EH (cell line): ENCODE measurements around the gene NPIPB6.
A peak's percentile ranks its signal among the peaks of the same experiment; 100 is the strongest.
"Not testable (repeated sequence)": the region's sequence is repeated elsewhere in the genome, so short reads cannot be mapped to it uniquely, and the experiment has no call there.

Experiments
- DNase-seq: peaks from one replicate; pipeline ENCODE4 v3.0.0-alpha.2; 2015; ENCODE audit warnings: low read depth

The NPIPB6 gene

DNA sequence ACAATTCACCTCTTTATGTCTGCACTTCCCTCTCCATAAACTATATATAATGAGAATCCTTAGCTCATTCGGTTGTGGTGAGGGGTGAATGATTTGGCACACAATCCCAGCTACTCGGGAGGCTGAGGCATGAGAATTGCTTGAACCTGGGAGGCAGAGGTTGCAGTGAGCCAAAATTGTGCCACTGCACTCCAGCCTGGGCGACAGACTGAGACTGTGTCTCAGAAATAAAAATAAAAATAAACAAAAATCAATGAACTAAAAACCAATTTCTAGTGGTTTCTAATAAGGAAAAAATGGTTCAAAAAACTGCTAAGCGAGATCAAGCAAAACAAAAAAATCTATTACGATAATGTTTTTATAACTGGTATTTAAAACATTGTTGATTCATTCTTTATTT lies at the start of gene NPIPB6:
NPIPB6 (minus strand) TSS at position 101 of the 400 bp plus-strand sequence. CDS start 686 bp downstream, outside the sequence.
- not testable (repeated sequence) for DNase-seq

DNA sequence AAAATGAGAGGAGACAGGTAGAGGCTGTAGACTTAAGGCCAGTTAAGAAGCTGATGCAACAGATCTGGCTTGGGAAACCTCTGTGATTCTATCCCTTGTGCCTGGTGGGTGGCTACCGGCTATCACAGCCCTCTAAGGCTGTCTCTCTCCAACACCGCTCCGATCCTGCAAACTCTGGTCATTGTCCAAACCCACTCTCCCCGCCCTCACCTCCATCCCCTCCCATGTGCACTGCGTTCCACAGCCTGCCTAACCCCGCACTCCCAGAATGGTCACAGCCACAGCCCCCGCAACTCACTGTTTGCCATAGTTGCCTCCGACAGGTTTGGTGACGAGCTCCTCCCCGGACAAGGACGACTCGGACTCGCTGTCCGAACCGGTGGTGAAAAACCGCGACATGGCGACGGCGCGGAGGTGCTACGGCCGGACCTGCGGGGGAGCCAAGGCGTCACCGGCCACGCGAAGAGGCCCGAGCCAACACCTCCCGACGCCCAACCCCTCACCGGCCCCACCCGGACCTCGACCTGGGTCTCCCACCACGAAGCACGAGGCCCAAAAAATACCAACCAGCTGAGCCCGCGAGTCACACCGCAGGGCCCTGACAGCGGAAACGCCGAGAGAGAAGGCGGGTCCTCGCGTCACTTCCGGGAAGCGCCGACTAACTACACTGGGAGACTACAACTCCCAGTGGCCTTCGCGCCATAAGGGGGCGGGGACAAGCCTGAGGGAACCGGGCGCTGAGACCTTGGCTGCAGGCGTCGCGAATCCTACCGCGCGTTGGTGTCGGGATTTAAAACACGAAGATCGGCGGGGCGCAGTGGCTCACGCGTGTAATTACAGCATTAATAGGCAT lies 40.1 kb upstream of the NPIPB6 start, which contains the start of gene EIF3CL:
EIF3CL (minus strand) TSS at position 622 of the 853 bp plus-strand sequence; CDS start at position 399, 223 bp downstream.
- not testable (repeated sequence) for DNase-seq

DNA sequence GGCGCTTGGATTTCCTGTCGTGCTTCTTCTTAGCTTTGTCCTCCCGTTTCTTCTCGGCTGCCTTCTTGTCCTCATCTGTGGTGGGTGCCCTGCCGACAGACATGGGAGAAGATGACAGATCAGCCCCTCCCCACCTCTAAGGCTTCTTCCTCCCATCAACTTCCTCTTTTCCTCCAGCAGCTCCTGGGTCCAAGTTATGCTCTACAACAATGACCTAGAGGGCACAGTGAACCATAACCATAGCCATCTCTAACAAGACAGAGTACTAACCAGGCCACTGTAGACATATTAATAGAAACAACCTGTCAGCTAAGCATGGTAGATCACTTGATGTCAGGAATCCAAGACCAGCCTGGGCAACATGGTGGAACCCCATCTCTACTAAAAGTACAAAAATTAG lies 28.7 kb upstream of the NPIPB6 start:
- DNase-seq, result not testable (repeated sequence)

DNA sequence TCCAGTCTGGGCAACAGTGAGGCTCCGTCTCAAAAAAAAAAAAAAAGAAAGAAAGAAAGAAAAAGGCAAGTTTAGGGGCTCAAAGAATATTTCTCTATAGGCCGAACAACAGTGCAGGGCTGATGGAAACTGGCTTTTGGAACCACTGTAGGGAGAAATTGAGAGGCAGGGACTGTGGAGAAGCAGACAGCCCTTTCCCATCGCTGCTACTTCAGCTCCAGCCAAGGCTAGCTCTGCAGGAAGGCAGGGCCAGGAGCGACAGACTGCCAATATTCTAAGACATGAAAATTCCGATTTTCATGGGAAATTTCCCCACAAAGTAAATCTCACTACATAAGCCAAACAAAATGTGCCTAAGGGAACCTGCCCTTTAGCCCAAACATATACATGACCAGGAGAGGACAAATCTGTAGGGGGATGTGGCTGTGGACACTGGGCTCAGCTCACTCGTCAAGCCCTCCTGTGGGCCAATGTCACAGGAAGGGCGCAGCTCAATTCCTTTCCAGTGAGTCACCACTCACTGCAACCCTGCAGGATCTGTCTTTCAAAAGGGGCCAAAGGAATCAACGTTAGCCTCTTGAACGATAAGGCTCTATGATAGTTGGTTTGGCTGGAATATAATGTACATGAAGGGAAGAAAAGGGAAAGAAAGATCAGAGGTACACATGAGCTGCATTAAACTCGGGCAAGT lies 19.0 kb upstream of the NPIPB6 start:
- not testable (repeated sequence) for DNase-seq

DNA sequence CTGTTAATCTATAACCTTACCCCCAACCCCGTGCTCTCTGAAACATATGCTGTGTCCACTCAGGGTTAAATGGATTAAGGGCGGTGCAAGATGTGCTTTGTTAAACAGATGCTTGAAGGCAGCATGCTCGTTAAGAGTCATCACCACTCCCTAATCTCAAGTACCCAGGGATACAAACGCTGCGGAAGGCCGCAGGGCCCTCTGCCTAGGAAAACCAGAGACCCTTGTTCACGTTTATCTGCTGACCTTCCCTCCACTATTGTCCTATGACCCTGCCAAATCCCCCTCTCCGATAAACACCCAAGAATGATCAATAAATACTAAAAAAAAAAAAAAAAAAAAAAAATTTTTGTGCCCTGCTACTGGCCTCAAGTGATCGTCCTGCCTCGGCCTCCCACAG lies 14.5 kb upstream of the NPIPB6 start:
- DNase-seq, result not testable (repeated sequence)

DNA sequence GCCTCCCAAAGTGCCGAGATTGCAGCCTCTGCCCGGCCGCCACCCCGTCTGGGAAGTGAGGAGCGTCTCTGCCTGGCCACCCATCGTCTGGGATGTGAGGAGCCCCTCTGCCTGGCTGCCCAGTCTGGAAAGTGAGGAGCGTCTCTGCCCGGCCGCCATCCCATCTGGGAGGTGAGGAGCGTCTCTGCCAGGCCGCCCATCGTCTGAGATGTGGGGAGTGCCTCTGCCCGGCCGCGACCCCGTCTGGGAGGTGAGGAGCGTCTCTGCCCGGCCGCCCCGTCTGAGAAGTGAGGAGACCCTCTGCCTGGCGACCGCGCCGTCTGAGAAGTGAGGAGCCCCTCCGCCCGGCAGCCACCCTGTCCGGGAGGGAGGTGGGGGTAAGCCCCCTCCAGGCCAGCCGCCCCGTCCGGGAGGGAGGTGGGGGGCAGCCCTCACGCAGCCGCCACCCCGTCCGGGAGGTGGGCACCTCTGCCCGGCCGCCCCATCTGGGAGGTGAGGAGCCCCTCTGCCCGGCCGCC lies 13.9 kb upstream of the NPIPB6 start:
- not testable (repeated sequence) for DNase-seq

DNA sequence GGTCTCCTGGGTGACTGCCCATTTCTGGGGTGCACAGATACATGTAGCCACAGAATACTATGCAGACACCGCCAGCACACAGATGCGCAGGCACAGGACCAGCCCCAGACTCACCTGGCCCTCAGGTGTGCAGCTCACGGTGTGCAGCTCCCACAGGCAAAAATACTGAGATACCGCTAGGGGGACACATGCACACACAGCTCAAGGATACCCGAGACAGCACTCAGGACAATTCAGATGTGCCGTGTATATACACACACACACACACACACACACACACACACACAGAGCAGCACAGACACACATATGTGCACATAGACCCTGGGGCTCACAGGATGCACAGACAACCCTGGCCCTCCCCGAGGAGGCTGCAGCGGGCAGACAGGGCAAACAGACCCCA lies 11.8 kb upstream of the NPIPB6 start:
- not testable (repeated sequence) for DNase-seq

DNA sequence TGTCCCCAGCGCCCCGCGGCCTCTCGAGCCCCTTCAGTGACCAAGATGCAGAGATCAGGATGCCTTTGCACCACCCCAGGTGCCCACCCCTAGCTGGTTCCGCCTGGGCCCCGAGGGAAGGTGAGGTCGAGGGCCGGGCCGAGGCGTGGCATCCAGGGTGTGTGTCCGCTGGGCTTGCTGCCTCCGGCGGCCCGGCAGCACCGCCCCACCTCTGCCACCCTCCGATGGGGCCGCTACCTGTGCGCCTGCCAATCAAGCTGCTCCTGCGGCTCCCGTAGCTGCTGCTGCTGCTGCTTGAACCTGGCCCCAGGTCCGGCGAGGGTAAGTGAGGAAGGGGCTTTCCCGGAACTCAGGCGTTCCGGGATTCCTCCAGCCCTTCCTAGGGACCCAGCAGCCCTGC lies 11.0 kb upstream of the NPIPB6 start:
- not testable (repeated sequence) for DNase-seq

DNA sequence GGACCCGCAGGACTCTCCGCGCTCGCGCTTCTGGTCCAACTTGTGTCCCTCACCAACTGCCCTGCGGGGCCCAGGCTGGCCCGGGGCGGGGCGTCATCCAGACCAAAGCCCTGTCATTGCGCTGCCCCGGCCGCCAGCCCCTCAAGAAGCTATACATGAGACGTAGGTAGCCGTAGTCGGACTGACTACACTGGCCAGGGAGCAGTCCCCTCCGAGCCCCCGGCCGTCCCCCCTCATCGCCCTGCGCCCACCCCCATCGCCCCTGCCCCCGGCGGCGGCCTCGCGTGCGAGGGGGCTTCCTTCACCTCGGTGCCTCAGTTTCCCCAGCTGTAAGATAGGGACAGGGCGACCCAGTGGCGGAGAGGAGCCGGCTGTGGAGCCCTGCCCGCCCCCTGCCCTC lies 4.6 kb upstream of the NPIPB6 start:
- not testable (repeated sequence) for DNase-seq

DNA sequence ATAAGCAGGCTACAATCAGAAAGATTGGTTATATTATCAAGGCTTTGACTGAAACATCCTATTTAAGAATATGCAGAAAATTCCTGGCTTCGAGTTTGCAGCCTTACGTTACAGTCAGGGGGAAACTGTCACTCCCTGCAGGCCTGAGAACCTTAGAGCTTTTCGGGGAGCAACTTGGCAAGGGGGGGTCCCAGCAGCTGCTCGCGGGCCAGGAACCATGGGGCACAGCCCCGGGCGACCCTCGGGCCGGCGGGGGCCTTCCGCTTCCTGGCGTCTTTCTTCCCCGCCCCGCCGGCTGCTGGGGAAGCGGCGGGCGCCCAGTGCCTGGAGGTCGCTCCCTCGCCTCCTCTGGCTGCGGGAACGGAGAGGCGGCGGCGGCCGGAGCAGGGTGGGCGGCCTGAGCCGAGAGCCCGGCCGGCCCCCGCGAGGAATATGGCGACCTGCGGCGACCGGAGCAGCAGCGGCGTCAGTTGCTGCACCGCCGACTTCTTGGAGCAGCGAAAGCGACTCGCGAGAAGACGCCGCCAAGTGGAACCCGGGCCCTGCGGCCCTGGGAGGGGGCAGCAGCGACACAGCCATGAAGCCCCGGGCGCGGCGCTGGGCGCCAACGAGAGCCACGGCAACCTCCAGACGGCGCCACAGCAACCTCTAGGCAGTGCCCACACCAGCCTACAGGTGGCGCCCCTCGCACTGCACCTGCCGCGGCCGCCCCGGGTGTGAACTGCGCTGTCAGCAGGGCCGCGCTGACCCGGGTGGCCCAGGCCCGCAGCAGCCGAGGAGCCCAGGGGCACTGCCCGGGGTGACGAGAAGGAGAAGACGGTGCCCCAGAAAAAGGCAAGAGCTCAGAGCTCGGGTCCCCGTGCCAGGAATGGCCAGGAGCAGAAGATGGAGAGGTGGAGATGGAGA lies 1.2 kb upstream of the NPIPB6 start:
- not testable (repeated sequence) for DNase-seq

DNA sequence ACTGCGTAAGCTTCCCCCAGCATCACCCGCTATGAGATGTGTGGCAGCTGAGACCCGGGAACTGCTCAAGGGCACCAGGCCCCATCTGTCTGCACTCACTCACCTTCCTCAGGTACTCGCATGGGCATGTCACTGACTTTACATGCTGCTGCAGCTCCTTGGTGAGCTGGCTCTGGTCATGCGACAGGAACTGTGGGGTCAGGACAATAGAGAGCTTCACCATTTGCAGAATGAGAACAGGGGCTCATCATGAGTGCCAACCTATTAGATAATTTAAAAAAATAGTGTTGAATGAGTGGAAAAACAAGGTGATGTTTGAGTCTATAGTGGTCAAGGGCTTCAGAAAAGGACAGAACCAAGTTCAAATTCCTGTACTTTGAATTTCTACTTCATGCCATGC lies 708 bp downstream of the NPIPB6 start:
- not testable (repeated sequence) for DNase-seq

DNA sequence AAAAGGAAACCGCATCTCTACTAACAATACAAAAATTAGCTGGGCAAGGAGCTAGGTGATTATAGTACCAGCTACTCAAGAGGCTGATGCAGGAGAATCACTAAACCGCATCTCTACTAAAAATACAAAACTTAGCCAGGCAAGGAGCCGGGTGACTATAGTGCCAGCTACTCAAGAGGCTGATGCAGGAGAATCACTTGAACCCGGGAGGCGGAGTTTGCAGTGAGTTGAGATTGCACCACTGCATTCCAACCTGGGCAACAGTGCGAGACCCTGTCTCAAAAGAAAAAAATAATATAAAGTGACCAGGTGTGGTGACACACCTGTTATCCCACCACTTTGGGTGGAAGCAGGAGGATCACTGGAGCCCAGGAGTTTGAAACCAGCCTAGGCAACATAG lies 25.1 kb downstream of the NPIPB6 start:
- DNase-seq, result not testable (repeated sequence)

DNA sequence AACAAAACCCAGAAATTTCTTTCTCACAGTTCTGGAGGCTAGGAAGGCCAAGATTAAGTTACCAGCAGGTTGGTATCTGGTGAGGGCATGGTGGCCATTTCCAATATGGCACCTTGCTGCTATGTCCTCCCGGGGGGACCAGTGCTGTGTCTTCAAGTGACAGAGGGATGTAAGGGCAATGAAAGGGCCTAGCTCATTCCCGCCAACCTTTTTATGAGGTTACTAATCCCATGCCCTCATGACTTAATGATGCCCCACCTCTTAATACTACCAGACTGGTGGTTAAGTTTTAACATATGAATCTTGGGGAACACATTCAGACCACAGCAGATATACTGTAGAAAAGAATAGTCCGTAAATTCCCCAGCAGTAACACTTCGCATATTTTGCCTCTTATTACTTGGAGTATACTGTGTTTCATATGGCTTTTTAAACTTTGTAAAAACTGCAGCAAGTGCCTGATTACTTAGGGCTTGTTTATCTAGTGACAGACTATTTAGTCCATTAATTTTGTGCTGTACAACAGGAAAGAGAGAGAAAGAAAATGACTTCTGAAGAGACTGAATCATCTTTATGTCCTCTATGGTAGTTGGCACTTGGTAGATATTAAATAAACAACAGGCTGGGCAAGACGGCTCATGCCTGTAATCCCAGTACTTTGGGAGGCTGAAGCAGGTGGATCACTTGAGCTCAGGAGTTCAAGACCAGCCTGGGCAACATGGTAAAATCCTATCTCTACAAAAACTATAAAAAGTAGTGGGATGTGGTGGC lies 26.2 kb downstream of the NPIPB6 start:
- peak; percentile 21 for DNase-seq

DNA sequence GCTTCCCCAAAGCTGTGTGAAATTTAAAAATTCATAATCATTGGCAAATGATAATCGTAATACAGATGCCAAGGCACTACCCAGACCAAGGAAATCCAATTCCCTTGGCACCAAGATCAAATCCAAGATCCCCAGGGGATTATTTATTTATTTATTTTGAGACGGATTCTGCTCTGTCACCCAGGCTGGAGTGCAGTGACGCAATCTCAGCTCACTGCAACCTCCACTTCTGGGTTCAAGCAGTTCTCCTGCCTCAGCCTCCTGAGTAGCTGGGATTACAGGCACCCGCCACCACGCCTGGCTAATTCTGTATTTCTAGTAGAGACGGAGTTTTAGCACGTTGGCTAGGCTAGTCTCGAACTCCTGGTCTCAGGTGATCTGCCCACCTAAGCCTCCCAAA lies 27.6 kb downstream of the NPIPB6 start:
- not testable (repeated sequence) for DNase-seq

DNA sequence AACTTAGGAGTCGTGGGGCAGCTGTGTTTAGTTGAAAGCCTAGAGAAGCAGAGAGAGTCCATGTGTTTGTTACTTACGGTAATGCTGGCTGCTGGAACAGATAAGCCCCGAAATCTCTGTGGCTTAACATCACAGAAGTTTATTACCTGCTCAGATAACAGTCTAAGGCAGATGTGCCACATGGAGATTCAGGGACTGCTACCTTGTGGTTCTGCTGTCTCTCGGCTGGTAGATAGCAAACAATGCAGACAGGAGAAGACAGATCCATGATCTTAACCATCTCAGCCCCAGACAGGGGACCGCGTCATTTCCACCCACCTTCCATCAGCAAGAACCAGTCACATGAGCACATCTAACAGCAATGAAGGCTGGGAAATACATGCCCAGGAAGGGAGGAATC lies 30.7 kb downstream of the NPIPB6 start:
- not testable (repeated sequence) for DNase-seq

DNA sequence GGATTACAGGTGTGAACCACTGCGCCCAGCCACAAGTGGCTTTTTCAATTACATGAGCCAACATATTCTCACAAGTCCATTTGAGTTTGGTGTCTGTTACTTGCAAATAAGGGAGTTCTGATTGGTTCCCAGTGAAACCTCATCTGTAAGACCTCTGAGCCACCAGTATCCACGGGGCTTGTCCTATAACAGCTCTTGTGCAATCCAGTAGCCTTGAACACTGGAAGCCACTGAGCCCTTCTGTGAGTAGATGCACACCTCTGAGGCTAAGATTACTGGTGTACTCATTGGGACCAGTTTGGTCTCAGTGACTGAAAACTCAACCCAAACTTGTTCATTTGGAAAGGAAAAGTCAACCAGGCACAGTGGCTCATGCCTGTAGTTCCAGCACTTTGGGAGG lies 32.3 kb downstream of the NPIPB6 start:
- DNase-seq, result not testable (repeated sequence)

DNA sequence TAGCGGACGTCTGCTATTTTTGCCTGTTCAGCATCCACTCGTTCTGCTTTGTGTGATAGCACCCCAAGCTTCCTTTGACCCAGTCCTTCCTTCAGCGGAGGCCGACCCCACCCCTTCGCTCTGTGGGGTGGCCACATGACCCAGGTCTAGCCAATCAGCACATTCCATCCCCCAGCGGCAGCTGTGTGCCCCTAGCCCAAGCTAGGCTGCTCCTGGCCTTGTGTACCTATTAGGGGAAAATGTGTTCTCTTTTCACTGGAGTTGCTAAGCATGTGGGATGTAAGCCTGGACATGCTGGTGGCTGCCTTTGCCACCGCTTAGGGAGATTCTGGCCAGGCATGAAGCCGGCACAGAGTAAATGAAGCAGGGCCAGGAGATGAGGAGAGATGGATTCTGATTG lies 33.1 kb downstream of the NPIPB6 start:
- DNase-seq, result not testable (repeated sequence)

DNA sequence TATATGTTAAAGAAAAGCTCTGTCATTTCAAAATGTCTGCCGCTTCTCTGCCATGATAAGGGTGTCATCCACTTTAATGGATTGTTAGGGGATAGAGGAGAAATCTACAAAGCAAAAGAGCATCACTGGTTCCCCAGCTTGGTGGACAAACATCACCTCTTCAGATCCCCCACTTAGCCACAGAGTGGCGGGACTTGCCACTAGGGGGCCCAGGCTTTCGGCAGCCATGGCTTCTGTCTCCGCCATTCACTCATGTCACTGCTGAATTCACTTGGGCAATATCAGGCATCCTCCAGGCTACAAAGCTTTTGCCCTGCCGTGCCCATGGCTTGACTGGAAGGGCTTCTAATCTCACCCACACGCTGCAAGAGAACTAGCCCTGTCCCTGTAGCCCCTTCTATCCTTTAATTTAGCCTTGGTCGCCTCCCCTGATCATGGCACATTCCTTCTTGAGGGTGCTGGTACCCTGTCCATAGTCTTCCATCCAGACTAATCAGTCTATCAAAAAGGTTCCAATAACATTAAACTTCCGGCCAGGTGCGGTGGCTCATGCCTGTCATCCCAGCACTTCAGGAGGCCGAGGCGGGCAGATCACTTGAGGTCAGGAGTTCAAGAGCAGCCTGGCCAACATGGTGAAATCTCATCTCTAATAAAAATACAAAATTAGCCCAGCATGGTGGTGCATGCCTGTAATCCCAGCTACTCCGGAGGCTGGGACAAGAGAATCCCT lies 36.3 kb downstream of the NPIPB6 start:
- DNase-seq, result peak; percentile 52

DNA sequence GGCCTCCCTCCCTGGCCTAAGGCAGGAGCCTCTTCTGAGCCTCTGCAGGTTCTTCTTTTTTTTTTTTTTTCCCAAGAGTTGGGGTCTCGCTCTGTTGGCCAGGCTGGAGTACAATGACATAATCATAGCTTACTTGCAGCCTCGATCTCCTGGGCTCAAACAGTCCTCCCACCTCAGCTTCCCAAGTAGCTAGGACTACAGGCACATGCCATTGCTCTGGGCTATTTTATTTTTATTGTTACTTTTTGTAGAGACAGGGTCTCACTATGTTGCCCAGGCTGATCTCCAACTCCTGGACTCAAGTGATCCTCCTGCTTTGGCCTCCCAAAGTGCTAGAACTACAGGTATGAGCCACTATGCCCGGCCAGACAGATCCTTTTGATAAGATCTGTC lies 38.4 kb downstream of the NPIPB6 start:
- no peak for DNase-seq

DNA sequence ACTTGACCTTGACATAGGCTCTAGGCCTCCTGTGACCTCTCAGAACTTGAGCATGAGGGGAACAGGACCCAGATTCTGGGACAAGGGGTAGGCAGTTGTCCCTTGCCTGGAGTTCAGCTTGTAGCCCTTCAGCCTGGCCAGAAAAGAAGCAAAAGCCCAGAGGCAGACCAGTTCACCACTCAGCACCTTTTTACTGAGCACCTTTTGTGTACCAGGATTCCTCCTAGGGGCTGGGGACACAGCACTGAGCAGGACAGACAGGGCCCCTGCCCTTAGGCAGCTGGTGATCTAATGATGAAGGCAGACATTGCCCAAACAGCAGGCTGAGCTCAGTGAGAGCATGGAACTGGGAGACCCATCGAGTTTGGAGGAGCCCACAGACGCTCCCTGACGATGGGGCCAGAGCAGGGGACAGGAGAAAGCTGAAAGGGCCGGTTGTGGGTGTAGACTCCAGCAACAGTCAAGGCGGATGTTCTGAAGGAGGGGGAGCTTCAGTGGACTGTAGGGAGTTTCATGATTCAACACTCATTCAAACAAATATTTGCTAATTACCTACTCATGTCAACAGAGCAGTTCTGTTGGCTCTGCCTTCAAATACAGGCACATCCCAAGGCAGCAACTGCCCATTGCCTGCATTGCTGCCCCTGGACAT lies 38.9 kb downstream of the NPIPB6 start:
- DNase-seq, result no peak
